GM19467 (cell line): ENCODE results near the gene PMP22.

Source experiments
- ATAC-seq: cut with Tn5 transposase; IDR thresholded peaks from one replicate; pipeline ENCODE4 v1.9.1; 2021; ENCODE audit warnings: mild to moderate bottlenecking, moderate library complexity; ENCODE audit not compliant: unreplicated experiment

PMP22 gene

DNA sequence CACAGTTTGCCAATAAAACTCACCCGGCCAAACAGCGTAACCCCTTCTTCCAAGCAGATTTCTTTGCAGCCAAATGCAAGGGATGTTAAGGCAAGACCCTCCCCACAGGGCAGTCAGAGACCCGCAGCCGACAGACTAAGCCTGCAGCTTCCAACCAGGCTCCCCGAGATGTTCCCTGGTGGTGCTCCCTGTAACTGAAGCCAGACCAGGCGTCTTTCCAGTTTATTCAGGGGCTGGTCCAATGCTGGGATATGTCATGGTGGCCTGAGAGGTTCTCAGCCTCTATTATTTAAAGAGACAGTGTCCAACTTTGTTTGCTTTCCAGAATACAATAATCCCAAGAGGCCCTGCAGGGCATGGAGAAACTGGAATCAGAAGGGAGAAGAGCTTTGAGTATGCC lies at the start of gene PMP22:
Gene PMP22 (minus strand): TSS at position 196 of the 400 bp plus-strand sequence. CDS start 4,599 bp downstream, outside the sequence.
- no peak for ATAC-seq

DNA sequence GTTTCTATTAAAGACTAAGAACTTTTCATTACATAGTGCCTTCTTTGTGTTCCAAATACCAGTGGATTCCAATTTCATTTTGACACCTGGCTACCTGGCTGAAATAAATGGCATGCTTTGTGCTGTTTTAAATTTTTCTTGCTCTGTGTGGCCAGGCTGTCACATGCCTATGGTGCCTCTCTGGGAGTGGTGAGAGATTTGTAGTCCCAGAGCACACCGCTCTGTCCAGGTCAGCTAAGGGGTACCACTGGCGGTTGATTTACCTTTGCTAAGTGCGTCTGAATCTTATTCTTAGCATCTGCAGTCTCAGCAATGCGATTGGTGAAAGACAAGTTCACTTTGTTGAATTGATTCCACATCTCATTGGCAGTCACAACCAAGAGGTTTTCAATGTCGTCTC lies 46.9 kb upstream of the PMP22 start:
- no peak for ATAC-seq

DNA sequence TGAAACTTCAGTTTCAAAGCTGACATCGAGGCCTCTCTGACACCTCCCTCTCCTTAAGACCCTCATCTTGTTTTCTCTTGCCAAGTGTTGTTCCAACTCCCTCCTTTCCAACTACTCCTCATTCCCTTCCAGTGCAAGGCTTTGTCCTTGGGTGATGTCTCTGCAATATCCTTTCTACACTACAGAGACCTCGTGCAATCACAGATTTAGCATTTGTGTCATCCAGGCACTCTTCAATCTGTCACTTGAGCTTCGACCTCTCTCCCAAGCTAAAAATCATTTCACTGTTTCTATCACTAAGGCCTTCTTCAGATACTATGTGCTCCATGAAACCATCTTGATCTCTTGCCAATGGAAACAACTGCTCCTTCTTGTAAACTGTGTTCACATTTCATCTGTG lies 44.7 kb upstream of the PMP22 start:
- no peak for ATAC-seq

DNA sequence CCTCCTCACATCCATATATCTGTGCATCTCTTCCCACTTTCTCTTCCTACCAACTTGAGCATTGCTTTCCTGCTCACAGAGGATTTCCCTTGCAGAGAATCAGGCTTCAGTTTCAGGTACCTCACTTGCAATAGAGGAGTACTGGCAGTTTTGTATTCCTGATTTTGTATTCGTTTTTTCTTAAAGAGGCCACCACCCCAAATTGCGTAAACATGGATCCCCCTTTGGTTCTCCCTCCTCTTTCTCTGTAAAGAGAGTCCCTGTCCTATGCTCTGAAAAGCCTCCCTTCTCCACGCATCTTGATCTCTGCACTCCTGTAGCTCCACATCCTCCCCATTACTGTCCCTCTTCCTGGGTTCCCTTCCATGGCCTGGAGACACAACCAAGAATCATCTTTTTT lies 44.1 kb upstream of the PMP22 start:
- no peak for ATAC-seq

DNA sequence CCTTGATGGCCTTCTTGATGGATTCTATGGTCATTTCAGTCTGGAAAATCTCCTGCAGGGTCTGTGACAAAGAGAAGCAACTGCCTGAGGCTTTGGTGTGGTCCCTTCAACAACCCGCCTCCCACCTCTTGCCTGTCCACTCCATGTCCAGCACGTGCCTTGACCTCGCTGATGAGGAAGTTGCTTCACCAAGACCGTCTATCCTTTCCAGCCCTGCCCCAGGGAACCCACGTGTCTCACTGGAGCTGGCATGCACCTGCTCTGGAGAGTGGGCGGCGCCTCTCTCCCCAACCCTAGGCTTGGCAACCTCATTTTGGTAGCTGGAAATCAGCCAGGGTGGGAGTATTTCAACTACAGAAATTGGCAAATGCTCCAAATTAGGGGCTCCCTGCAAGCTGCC lies 43.6 kb upstream of the PMP22 start:
- ATAC-seq, result no peak

DNA sequence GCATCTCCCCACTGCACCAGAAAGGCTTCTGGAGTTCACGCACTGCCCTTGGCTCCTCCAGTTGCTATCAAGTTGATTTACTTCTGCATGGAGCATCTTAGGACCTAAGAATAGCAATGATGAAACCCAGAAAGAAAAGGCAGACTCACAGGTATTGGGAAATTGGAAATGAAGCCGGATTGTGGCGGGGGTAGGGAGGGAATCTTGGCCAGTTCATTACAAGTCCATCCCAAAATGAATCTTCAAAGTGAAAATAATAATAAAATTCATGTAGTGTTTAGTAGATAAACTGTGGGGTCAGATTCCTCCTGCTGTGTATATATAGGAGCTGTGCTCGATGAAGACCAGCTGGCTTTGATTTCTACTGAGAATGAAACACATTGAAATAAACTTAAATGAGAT lies 42.6 kb upstream of the PMP22 start:
- no peak for ATAC-seq

DNA sequence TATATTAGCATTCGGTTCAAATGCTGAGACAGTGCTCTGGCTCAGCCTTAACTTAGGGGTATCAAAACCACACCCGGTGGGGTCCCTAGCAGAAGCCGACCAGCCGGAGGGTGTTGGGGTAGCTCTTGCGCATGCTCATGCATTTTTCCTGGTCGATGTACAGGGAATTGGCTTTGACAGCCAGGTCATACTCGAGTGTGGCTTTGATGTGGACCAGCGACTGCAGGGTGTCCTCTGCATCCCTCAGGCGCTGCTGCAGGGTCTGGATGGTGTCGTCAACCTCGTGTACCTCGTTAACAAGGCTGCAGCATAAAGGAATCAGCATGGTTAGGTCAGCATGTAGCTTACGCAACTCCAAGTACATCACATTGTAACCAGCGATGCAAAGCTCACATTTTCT lies 38.7 kb upstream of the PMP22 start:
- no peak for ATAC-seq

DNA sequence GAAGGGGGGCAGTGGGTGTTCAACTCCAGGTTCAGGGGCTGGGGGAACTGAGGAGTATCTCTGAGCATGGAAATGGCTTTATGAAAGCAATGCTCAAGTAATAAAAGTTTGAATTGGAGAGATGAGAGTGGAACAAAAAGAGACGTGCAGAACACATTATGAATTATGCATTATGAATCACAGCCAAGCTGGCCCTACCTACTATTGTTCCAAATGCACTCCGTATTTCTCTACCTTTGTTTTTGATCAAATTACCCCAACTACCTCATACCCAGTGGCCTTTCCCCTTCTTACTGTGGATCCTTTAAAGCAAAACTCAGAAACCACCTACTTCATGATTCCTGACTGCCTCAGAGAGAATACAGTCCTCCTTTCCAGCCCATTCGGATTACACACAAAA lies 38.1 kb upstream of the PMP22 start:
- no peak for ATAC-seq

DNA sequence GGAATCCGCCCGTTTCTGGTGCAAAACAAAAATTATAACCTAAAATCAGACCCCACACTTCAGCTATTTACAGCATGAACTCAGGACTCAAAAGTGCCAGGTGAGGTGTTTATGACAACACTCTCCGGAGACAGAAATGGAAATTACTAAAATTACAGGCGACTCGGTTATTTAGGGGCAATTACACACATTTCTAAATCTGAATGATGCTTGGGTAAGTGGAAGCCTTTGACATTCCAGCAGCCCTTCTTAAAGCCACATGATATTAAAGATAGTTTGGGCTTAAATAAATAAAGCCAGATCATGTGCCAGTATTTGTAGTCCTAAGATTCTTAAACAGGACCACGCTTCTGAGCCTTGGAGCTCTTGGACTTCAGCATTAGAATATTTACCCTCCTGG lies 36.7 kb upstream of the PMP22 start:
- ATAC-seq, result no peak

DNA sequence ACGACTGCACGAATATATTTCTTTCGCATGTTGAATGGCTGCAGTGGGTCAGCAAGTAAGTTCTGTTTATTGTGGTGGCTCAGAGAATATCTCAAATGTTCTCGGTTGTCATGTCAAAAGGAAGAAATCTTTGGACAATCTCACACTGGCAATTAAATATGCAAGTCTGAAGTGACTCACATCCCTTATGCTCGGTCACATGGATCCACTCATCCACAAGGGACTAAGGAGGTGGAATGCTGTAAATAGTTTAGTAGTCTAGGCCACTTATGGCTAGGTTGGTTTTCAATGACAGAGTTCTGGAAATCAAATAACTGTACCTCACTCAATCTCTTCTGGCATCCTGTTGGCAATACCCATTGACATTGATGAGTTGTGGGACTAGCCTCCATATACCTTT lies 33.0 kb upstream of the PMP22 start:
- no peak for ATAC-seq

DNA sequence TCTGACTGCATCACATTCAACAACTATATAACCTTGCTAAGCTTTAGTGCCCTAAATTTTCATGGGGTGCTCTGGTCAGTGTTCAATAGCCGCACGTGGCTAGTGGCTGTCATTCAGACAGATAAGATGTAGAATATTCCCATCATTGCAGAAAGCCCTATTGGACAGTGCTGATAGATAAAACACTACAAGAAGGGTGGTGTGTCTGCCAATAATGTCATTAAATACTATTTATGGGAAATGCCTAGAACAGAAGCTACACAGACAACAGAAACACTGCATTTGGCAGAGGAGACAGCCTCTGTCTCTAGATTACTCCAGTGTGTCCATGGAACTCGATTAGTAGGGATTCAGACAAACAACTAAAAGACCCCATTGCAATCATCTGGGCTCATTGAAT lies 28.4 kb upstream of the PMP22 start:
- no peak for ATAC-seq

DNA sequence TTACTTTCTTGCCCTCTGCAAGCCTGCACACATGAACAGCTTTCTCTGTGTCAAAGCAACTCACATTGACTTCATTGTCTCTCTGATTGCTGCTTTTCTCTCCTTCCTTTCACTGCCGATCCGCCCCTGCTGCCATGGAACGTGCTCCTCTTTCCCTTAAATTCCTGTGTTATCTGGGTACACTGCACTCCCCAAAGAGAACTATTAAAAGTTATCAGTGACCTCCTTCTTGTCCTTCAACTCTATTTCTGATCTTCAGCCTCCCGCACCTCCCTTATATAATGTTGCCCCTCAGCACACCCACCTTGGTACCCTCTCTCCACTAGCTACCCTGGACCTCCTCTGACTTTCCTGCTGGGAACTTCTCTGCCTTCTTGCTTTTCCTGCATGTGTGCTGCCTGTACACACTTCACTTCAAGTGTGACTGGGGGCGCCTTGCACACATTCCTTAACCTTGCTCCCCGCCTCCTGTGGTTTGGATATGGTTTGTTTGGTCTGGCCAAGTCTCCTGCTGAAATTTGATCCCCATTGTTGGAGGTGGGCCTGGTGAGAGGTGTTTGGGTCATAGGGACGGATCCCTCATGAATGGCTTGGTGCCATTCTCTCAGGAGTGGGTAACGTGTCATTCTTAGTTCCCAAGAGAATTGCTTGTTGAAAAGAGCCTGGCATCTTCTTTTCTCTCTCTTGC lies 26.7 kb upstream of the PMP22 start:
- ATAC-seq, result no peak

DNA sequence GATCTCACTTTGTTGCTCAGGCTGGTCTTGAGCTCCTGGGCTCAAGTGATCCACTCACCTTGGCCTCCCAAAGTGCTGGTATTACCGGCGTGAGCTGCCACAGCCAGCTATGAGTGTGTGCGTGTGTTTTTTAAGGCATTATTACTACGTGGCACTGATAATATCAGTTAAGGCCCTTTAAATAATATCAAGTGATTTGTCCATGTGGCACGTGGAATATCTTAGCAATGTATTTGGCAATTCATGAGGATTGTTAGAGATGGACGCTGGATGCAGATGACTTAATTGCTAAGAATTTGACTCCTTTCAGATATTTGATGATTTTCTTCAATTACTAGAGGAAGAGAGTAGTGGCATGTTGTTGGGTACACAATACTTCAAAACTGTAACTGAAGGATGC lies 25.5 kb upstream of the PMP22 start:
- no peak for ATAC-seq

DNA sequence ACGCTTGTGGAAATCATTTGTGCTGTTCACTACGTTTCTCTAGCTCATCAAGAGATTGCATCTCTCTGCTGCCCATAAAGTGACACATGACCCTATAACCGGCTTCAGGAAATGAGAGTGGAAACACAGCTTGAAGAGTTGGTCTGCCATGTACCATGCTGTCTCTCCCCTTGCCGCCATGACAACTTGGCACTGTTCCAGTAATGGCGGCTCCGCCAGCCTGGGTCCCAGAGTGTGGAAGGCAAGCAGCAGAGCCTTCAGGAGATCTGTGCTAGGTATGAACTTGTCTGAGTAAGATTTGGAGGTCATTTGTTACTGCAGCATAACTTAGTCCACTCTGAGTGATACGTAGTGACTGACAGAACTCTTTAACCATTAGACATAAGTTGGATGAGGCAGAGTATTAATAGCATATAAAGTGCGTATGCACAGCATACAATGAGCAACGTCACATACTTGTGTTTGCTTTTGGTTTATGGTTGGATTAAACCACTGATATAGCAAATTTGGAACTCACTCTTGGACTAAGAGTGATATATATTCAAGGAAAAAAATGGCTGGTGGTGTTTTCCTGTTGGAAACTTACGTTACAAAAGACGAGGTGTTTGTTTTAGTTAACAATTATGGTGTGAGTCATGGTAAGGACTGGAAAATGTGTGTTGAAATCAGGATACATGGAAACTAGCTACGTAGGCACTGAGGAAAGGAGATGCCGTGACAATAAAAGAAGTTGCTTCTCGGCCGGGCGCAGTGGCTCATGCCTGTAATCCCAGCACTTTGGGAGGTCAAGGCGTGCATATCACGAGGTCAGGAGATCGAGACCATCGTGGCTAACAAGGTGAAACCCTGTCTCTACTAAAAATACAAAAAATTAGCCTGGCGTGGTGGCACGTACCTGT lies 24.4 kb upstream of the PMP22 start:
- no peak for ATAC-seq

DNA sequence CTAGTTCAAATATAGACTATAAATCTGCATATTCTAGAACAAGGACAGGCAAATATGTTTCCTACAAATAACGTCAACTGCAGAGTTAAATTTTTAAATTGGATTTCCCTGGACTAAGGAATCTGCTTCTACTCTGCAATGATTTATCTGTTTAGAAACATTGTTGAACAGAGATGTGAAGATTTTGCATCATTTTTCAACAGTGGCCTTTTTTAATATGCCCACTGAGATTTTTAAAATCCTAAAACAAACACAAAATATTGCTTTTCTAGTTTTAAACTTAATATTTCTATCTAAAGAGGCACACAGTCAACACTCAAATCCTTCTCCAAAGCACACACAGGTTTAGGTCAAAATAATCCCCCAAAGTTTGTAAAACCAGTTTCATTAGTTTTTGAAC lies 23.7 kb upstream of the PMP22 start:
- ATAC-seq, result no peak

DNA sequence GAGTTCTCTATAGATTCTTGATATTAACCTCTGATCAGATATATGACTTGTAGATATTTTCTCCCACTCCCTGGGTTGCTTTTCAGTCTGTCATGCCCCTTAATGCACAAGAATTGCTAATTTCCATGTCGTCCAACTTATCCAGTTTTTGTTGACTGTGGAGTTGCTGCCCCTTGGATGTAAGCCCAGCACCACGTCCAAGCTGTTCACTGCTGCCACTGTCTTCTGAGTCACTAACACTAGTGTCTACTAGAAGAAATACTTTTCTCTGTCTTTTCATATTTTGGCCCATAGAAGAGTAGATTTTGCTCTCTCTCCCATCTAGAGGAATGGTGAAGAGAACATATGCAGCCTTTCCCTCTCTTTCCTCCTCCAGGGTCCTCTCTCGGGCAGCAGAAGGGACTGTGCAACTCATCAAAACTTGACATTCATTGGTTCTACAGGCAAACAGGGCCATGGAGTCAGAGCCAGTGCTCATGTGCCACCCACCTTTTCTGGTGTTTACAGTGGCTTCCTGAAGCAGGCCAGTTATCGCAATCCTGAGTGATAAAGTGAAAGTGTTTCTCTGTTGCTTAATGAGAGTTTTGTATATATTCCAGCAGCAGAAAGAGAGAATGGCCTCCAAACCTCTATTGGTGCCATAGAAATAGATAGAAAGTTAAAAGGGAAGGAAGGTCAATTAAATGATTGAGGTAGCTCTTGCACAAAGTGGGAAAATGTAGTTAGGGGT lies 22.6 kb upstream of the PMP22 start:
- no peak for ATAC-seq

DNA sequence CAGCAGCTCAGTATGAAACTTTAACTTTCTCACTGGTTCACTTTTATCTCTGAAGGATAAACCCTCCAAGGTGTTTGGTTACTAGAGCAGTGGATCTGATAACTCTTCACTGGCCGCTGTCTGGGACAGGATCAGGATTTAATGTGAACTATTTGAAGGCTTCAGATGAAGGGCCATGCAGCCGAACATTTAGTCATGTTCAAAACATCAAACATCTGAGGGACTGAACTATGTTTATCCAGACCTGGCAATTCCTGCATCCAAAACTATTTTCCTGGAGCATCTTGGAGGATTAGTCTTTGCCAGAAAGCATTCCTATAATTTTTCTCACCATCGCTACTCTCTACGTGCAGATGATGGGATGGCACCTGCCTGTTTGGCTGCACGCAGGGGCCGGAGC lies 20.3 kb upstream of the PMP22 start:
- no peak for ATAC-seq

DNA sequence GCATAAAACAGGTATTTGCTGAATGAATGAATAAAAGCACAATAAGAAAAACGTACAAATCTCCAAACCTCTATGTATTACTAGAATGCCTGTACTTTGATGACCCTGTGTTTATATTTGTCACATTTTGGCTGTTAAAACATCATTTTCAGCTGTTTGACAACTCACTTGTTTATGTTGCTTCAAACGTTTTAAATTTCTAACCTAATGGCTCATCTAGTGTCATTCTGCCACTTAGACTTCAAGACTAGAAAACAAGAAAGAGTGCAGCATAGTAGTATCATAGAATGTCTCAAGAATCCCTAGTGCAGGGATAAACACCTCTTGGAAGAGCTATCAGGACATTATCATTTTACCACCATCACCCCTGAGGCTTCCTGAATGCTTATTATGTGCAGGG lies 19.4 kb upstream of the PMP22 start:
- ATAC-seq, result no peak

DNA sequence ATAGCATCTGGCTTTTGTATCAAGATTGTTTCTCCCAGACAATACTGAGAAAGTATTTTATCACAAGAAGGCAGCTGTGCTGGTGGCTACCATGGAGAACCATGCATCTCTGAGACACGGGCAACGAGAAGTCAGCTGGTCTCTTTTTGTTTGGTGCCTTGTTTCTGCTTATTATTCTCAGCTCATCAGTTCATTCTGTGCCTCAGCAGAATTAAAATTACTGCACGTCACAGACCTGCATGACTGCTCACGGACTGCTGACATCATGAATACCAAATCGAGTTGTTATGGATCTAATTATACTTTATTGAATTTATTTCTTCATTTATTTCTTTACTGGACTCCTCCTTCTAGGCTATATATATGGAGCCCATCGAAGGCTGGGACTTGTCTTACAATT lies 19.0 kb upstream of the PMP22 start:
- no peak for ATAC-seq

DNA sequence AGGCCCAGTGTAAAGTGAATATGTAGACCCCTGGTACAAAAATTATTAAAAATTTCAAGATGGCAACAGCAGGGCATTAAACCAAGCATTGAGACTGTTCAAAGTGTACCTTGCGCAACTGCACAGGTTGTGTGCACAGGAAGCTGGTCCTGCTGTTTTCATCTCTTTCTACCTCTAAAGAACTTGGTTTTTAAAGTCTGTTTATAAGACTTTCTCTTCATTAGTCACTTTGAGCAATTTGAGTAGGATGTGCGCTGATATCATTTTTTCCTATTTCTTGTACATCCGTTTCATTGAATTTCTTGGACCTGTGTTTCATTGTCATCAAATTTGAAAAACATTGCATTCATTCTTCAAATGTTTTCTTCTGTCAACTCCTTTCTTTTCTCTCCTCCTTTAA lies 16.8 kb upstream of the PMP22 start:
- no peak for ATAC-seq

DNA sequence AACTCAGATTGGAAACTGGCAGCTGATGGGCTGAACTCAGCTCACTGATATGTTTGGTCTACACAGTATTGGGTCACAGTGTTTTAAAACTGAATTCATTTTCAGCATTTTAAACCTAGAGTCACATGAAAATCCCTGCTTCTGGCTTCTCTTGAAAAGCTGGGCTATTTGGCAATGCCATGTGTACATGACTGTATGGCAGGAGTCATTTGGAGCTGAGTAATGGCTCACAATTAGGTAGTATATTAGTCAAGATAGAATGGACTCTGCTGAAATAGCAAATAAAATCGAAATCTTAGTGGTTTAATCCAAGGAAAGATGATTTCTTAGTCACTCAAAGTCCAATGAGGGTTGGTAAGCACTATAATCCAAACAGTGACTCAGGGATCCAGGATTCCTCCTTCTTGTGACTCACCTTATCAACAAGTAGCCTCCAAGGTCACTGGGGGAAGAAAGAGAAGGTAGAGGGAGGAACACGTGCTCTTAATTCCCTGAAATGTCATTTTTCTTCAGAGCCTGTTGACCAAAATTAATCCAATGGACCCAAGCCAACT lies 13.9 kb upstream of the PMP22 start:
- no peak for ATAC-seq
